NCI-H774 (cell line): ENCODE measurements around the gene EBF4.
"Not testable (repeated sequence)": the region's sequence is repeated elsewhere in the genome, so short reads cannot be mapped to it uniquely, and the experiment has no call there.

Experiments used
- DNase-seq: peaks from one replicate; lab custom pipeline; 2025; lab: John Stamatoyannopoulos, UW

Gene EBF4

DNA sequence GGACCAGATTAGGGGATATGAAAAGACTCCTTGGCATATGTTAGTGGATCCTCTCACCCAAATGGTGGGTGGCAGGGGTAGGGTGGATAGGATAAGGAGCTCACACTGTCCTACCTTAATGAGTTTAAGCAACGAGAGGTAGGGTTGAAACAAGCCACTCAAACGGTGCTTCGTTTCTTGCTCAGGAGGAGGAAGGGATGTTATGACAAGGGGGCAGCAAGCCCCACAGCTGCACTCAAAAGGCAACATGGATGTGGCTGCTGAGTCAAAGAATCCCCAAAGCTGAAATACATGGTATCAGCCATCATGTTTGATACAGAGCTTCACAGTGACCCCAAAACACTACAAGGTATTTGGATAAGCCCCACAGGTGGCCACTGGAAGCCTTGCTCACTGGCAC lies 20.1 kb upstream of the EBF4 start:
- no peak for DNase-seq

DNA sequence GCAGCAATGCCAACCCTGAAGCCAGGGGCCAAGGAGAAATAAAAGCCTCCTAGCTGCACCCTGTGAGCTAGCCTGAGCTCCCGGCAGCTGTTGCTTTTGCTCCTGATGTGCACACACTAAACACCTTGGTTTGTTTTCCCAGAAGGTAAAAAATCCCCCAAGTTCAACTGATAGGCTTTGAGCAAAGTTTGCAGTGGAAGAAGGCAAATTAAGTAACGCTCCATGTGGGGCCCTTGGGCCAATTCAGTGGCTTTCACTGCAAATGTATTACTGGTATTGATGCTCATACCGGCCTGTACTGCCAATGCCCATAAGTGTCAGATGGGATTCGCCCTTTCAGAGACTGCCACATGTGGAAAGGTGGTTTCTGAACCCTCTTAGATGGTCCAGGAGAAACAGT lies 19.1 kb upstream of the EBF4 start:
- no peak for DNase-seq

DNA sequence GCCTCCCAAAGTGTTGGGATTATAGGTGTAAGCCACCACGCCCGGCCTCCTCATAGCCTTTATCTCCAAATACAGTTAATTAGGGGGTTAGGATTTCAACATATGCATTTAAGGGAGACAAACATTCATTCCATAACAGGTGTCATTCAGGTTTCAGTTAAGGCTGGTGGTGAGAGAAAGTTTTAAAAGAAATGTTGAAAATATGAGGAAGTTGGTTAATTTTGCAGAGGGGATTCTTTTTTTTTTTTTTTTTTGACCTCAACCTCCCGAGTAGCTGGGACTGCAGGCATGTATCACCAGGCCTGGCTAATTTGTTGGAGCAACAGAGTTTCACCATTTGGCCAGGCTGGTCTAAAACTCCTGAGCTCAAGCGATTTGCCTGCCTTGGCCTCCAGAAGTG lies 12.5 kb upstream of the EBF4 start:
- DNase-seq = no peak

DNA sequence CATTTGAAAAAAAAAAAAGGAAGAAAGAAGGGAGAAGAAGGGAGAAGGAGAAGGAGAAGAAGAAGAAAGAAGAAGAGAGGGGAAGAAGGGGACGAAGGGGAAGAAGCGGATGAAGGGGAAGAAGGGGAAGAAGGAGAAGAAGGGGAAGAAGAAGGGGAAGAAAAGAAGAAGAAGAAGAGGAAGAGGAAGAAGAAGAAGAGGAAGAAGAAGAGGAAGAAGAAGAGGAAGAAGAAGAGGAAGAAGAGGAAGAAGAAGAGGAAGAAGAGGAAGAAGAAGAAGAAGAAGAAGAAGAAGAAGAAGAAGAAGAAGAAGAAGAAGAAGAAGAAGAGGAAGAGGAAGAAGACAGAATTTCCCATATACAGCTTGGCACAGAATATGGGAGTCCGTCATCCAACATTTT lies 10.5 kb upstream of the EBF4 start:
- not testable (repeated sequence) for DNase-seq

DNA sequence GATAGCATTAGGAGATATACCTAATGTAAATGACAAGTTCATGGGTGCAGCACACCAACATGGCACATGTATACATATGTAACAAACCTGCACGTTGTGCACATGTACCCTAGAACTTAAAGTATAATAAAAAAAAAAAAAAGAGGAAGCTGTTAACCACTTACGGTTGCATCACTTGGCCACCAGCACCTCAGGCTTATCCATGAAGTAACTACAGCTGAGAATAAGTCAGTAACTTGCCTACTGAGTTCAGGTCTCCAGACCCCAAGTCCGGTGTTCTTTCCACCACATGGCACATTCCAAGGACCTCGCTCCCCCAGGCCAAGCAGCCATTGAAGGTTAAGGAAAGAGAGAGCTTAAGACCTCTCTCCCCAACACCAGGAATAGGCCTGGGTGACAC lies 7.8 kb upstream of the EBF4 start:
- not testable (repeated sequence) for DNase-seq

DNA sequence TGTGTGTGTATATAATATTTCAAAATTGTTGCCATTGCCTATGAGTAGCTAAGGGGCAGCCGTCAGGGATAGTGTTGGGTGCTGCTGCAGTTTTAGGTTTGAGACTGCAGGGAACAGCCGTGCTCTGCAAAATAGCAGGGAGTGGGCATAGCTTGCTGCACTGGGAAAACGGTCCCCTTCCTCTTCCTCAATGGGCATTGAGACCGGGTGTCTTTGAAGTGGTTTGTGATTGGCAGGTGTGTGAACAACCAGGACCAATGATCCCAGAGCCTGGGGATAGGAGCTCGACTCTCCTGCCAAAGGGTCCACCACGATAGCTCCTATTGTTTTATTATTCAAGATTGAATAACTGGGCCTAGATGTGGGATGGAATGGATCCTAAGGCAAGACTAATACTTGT lies 5.1 kb upstream of the EBF4 start:
- DNase-seq = no peak

DNA sequence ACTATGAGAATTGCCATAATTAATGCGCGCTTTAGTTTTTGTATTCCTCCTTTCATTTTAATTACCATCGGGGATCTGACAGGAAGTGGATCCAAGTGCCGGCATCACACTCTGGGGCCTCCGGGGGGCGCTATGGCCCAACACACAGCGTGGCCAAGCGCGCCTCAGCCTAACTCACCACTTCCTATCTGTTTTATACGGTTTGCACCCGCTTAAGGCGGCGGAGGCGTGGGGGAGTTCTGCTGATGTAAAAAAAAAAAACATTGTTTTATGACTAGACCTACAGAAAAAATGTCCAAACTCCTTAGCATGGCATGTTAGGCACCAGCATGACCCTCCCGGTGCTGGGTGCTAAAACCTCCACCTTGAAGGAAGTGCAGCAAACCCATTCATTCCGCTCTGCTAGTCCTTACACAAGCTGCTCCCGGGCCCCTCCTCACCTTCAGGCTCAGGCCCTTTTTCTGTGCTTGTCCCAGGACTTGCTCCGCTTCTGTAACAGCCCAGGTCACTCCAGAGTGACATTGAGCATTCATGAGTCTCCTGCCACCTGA lies 4.5 kb upstream of the EBF4 start:
- peak; percentile 38 for DNase-seq

DNA sequence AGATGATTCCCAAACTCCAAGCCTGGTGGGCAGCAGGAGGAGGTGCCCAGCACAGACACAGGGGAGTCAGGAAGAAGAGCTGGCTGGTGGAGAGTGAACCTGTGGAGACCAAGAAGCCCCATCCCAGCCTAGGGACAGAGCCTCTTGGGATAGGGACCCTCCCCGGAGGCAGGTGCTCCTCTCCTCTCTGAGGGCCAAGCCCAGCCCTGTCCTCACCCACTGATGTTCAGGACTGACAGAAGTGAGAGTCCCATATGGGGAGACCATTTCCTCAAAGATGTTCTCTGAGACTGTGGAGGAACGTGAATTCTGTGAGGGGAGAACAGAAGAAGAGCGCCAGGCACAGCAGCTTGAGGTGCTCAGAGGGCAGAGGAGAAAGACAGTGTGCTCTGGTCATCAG lies 2.4 kb upstream of the EBF4 start:
- DNase-seq = no peak

DNA sequence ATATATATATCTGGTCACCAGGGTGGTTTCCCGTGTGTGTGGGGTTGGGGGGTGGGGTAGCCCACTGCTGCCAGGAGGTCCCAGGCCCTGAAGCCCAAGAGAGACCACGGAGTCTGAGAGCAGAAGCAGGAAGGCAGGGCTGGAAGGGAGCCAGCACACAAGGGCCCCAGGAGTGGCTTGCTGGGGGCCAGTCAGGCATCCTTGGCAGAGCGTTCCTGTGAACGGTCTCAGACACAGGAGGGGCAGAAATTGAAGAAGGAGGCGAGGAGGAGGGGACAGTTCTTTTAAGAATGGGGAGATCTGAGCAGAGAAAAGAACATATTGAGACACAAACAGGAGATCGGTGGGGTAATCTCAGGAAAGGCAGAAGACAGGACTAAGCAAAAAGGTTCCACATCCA lies 1.9 kb upstream of the EBF4 start:
- no peak for DNase-seq

DNA sequence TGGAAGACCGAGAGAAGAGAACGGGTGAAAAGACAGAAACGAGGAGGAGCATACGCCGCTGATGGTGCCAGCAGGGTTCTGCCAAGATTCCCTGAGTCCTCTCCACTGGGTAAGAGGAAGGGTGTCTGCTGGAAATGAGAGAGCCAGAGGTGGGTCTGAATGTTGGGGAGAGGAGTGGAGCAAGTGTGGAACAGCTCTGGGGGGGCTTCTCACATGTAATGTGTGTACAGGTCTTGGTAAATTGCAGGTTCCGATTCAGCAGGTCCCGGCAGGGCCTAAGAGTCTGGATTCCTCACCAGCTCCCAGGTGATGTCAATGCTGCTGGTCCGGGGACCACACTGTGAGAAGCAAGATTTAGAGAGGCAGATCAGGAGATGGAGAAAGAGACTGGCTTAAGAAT lies 1.5 kb upstream of the EBF4 start:
- no peak for DNase-seq

DNA sequence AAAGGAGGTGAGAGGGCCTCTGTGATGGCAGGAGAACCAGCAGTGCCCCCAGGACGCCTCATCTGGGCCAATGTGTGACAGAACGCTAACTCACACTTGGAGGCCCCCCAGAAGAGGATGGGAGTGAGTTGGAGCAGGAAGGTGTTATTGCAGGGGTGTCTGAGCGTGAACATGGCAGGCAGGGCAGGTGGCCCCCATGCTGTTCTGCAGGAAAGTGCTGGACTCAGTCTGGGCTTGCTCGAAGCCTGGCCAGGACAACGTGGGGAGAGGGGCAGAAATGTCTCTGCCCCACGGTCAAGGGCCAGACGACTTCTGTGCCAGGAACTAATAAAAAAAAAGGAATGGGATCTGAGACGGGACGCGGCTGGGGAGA lies 931 bp upstream of the EBF4 start:
- no peak for DNase-seq

DNA sequence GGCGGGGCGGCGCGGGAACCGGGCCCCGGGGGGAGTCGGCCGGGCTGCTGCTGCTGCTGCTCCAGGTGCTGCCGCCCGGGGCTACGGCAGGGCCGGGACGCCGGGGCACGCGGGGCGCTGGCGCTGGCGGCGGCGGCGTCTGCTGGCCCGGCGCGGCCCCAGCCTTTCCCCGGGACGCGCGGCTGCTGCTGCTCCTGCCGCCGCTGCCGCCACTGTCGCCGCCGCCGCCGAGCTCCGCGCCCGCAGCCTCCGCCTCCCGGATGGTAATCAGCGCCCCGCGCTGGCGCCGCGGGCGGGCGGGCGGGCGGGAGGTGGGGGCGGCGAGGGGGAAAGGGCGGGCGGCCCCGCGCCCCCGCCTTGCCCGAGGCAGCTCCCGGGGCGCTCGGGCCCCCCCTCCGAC lies 306 bp downstream of the EBF4 start:
- DNase-seq = no peak

DNA sequence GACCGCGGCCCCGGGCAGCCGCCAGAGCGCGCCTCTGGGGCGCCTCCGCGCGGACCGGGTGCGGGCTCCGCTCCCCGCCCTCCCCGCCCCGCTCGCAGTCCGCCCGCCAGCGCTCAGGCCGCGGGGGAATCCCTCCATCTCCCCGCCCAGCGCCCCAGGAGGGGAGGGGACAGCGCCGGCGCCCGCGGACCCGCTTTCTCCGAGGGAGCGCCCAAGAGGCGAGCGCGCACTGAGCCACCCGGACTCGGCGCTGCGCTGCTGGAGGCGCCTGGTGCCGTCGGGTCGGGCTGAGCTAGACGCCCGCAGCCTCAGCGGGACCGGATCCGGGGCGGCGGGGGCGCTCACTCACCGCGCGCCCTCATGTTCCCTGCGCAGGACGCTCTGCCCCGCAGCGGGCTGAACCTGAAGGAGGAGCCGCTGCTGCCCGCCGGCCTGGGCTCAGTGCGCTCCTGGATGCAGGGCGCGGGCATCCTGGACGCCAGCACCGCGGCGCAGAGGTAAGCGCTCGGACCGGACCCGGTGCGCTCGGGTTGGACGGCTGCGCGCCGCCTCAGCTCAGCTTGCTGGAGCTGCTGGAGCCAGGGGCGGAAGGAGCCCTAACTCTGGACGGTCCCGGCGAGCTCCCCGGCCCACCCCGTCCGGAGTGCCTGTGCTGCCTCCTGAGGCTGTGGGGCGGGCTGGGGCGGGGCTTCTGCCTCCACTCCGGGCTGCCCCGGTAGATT lies 867 bp downstream of the EBF4 start:
- DNase-seq = no peak

DNA sequence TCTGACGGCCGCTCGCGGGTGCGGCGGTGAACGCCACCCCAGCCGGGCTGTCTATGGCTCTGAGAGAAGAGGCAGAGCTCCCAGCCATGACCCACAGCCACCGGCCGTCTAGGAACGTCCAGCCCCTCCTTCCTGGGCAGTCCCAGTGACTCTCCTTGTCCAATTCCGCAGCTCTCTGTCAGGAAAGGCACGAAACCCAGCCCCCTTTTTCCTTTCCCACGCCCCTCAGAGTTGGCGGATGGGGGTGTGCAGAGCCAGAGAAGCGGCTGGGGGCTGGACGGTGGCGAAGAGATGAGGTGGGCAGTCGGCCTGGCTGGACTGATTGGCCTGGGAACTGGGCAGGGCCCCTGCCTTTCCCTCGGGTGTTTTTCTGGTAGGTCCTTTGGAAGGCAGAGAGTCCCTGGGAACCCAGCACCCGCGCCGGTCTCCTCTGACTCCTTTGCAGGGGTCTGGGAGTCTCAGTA lies 1.5 kb downstream of the EBF4 start:
- no peak for DNase-seq

DNA sequence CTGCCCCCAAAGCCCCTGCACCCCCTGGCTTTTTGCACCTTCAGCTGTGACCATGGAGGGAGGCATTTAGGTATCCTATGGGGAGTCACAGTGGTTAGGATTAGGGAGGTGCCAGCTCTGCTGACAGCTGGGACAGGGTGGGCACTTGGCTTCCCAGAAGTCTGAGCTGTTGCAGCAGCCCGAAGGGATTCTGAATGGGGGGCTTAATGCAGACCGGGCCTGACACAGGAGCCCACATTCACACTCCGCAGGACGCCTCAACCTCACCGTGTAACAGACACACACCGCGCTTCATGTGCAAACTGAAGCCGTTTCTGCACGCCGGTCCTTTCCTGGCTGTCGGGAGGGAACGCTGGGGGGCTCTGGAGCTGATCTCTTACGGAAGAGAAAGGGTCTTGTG lies 1.9 kb downstream of the EBF4 start:
- DNase-seq = no peak

DNA sequence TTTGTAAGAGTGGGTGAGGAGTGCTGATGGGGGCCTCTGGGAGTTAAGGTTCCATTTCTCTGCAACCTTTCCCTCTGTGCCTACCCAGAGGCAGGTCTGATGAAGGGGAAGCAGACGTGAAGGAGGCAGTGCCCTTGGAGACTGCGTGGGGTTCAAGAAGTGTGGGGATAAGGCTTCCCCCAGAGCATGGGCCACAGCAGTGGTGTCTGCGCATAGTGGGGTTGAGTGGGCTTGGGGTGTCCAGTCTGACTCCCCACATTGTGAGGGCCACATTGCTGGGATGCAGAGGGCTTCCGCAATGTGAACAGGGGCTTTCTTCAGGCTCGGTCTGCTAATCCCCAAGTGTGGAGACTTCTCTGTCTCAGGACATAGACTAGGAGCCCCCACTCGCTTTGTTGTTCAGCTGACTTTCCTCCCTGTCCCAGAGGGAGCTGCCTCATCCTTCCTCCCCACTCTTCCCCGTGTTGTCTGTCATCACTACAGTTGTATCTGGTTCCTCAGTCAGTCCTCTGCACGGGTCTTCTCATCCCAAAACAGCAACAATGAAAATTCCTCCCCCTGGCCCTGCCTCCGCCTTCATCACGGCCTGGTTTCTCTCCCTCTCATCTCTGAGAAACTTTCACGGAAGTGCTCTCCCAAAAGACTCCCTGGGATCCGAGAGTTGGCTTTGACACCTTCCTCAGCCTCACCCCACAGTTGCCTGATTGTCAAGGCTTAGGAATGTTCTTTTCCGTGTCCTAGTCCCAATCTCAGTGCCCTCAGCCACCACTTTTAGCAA lies 2.8 kb downstream of the EBF4 start:
- no peak for DNase-seq

DNA sequence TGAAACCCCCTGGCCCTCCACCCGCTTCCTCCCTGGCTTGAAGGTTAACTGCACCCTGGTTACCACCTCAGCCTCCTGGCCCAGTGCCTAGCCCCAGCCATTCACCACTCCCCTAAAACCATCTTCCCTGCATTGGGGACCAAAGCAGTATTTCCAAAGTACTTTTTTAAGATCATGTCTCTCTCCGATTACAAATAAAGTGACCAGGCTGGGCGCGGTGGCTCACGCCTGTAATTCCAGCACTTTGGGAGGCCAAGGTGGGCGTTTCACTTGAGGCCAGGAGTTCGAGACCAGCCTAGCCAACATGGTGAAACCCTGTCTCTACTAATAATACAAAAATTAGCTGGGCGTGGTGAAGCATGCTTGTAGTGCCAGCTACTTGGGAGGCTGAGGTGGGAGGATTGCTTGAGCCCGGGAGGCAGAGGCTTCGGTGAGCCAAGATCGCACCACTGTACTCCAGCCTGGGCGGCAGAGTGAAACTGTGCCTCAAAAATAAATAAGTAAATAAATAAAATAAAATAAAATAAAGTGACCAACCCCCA lies 3.5 kb downstream of the EBF4 start:
- not testable (repeated sequence) for DNase-seq

DNA sequence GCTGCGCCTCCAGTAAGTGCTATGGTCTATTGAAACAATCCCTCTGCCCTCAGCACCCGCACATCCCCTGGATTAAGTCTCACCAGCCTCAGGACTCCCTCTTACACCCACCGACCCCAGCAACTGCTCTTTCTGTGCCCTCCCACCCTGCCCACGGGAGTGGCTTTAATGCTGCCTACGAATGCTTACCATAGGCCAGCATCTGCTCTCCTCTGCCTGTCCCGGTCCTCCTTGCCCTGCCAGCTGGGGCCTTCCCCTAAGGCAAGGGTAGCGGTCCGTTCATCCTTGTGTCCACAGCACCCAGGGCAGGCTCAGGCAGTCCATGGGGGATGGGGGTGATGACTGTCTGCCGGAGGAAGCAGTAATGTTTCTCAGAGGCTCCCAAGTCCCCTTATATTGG lies 4.1 kb downstream of the EBF4 start:
- DNase-seq = no peak

DNA sequence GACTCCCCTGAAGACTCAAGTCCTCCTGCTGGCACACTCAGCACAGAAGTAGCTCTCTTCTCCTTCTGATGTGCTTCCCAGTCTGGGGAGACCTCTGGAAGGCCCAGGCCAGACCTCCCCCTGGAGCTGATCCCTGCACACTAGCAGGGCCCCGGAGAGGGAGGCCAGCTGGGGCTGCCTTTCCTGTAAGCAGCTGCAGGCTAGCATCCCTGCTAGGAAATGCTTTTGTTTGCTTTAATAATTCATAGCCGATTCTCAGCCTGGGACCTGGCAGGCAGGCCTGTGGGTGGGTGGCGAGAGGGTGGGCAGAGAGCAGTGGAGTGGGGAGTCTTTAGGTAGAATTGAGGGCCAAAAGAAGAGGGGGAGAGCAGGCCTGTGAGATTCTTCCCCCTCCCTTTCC lies 5.2 kb downstream of the EBF4 start:
- DNase-seq = no peak

DNA sequence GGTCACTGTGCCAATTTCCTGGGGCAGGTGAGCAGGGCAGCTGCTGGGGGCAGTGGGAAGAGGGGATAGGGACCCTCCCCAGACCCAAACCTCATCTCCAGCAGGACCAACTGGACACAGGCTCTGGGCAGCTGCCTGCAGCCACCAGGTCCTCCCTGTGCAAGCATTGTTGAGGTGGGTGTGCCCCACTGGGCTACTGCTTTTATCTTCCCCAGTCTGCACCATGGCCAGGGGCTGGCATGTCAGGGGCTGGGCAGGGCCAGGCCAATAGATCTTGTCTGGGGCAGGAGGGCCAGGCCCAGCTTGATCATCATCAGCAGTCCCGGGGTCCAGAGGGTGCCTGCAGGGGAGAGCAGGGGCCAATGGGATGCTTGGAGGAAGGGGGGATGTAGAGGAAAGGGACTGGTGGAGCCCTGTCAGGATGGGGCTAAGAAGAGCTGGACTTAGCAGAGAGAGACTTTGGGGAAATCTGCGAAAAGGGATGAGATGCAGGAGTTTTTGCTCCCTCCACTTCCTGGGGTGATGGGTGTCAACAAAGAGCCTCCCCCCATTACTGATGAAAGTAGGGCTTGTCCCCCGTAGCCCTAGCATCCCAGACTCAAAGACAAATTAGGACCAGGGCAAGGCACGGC lies 5.7 kb downstream of the EBF4 start:
- DNase-seq = no peak

DNA sequence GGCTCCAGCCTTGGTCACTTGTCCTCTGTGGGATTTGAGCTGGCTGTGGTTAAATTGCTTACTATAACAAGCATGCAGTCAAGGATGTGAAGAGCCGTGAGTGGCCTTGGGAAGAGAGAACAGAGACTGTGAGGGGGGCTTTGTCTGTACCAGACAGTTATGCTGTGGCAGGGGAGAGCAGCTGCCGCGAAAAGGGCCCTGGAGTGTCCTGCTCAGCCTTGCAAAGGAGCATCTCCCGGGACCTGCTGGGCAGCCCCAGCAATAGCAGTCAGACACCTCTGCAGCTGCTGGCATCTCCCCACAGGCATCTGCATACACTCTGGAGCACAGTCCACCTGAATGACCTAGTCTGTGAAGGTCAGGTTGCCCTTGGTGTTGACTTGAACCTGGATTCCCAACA lies 6.3 kb downstream of the EBF4 start:
- no peak for DNase-seq

DNA sequence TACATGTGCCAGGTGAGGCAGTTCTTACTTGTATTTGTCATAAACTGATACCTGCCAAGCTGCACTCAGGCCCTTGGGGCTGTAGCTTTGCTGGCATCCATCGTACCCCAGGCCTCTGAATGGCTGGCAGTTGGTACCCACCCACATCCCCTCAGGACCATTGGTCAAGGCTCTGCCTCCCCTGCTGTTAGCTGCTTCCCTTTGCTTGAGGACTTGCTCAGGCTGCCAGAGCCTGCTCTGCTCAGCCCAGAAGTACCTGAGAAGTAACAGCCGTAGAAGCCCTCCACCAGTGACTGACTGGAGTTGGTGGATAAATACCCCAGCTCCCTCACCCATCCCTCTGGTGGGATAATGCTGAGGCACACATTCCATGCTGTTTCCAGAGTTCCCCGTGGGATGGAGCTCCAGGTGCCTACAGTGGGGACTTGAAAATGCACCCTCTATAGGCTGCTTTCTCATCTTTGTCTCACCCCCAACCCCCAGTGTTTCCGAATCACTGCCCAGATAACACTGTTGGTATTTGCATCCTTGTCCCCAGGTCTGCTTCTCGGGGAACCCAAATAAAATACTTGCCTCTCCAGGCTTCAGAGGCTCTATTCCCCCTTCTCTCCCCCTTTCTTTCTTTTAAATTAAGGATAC lies 7.3 kb downstream of the EBF4 start:
- DNase-seq = no peak
